Loucy (cell line): ENCODE measurements around the gene KLF13.

Source experiments
- EZH2phosphoT487 ChIP-seq: fragments of 200-600 bp; IDR thresholded peaks from 2 replicates; pipeline ENCODE4 v1.6.1; 2018; ENCODE audit warnings: antibody characterized with exemption, mild to moderate bottlenecking, moderate library complexity, borderline replicate concordance
- TF ChIP-seq, protein P1 (sequence below): fragments of 200-600 bp; sonication (generic); conservative IDR thresholded peaks from 2 replicates; pipeline ENCODE4 v1.5.1; 2014; ENCODE audit warnings: mild to moderate bottlenecking, antibody characterized with exemption, low read length

DNA sequence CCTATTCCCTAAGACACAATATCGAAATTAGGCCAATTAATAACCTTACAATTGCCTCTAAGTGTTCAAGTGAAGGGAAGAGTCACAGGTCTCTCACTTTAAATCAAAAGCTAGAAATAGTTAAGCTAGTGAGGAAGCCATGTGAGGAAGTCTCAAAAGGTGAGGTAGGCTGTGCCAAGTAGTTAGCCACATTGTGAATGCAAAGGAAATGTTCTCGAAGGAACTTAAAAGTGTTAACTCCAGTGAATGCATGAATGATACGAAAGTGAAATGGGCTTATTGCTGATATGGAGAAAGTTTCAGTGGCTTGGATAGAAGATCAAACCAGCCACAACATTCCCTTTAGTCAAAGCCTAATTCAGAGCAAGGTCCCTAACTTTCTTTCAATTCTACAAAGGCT, 59.1 kb downstream of the KLF13 start:
- TF ChIP-seq, protein P1, sequence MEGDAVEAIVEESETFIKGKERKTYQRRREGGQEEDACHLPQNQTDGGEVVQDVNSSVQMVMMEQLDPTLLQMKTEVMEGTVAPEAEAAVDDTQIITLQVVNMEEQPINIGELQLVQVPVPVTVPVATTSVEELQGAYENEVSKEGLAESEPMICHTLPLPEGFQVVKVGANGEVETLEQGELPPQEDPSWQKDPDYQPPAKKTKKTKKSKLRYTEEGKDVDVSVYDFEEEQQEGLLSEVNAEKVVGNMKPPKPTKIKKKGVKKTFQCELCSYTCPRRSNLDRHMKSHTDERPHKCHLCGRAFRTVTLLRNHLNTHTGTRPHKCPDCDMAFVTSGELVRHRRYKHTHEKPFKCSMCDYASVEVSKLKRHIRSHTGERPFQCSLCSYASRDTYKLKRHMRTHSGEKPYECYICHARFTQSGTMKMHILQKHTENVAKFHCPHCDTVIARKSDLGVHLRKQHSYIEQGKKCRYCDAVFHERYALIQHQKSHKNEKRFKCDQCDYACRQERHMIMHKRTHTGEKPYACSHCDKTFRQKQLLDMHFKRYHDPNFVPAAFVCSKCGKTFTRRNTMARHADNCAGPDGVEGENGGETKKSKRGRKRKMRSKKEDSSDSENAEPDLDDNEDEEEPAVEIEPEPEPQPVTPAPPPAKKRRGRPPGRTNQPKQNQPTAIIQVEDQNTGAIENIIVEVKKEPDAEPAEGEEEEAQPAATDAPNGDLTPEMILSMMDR = no peak
- no peak for TF ChIP-seq EZH2phosphoT487
